Fibroblast of peridontal ligament (primary cell): ENCODE data around the gene HACD3.
A peak's percentile ranks its signal among the peaks of the same experiment; 100 is the strongest.
"Not testable (repeated sequence)": the region's sequence is repeated elsewhere in the genome, so short reads cannot be mapped to it uniquely, and the experiment has no call there.

Experiments used
- DNase-seq: peaks from one replicate; pipeline ENCODE4 v3.0.0-alpha.2; 2010; ENCODE audit errors: extremely low read depth

Gene HACD3

DNA sequence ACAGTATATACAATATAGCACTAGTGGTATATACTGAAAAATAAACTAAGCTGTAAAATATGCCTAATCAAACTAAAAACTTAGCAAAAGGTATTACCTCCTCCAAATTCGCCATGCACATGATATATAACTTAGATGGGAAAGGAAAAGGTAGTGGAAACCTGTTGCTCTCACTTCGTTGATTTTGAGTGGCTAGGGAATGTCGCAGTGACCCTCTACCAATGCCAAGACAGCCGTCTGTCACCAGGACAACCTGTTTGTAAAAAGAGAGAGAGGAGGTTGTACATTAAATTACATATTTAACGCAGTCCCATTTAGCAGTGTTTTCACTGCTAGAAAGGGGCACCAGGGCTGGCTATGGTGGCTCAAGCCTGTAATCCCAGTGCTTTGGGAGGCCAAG is 69.4 kb downstream of the HACD3 start:
- no peak for DNase-seq

- DNase-seq = no peak
Observed at GRCh38 chr15:65603134-65603533, 72.9 kb downstream of the HACD3 start.

DNA sequence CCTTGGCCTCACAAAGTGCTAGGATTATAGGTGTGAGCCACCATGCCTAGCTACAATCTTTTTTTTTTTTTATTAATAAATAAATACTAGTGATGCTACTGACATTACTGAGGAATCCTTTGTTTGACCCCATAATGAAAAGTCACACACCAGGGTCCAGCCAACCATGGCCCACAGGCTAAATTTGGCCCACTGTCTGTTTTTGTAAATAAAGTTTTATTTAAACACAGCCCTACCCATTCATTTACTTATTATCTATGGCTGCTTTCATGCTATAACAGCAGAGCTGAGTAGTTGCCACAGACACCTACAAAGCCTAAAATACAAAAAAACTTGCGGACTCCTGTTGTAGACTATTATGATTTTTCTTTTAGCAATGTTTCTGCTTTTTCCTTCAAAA is 73.3 kb downstream of the HACD3 start:
- DNase-seq = no peak

GRCh38 chr15:65610871-65611718 is 80.8 kb downstream of the HACD3 start, which contains the start of gene INTS14:
INTS14 (minus strand) TSS chr15:65611131; CDS start chr15:65607380, 3,751 bp downstream.
- DNase-seq = peak; percentile 94

- DNase-seq = no peak
Observed at GRCh38 chr15:65611888-65612615, 81.8 kb downstream of the HACD3 start.

GRCh38 chr15:65612616-65612946 is 82.3 kb downstream of the HACD3 start:
- peak; percentile 29 for DNase-seq

DNA sequence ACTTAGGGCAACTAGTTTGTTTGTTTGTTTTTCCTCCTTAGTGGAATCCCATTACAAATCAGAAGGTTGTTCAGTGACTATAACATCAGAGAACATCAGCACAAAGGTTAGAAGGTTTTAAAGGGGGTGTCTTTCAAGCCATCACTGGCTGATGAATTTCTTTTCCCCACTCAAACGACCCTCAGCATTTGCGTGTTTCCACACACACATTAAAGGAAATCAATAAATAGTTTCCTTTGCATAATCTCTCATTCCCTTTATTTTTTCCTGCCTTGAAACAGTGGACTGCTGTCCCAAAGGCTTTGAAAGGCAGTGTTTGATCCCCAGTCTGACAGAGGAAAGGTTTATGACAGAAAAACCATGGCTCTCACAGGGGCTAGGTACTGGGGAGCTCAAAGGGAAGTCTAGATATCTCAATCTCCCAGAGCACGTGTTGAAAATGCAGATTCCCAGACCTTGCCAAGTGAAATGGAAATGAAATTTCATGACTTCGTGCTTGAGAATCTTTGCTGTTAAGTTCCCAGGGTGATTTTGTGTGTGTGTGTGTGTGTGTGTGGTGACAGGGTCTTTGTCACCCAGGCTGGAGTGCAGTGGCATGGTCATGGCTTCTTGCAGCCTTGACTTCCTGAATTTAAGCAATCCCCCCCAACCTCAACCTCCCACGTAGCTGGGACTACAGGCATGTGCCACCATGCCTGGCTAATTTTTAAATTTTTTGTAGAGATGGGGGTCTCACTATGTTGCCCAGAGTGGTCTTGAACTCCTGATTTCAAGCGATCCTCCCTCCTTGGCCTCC is 82.9 kb downstream of the HACD3 start:
- no peak for DNase-seq

DNA sequence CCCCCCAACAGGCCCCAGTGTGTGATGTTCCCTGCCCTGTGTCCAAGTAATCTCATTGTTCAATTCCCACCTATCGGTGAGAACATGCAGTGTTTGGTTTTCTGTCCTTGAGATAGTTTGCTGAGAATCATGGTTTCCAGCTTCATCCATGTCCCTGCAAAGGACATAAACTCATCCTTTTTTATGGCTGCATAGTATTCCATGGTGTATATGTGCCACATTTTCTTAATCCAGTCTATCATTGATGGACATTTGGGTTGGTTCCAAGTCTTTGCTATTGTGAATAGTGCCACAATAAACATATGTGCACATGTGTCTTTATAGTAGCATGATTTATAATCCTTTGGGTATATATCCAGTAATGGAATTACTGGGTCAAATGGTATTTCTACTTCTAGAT is 85.6 kb downstream of the HACD3 start:
- not testable (repeated sequence) for DNase-seq

GRCh38 chr15:65618560-65619109 is 88.4 kb downstream of the HACD3 start:
- no peak for DNase-seq

GRCh38 chr15:65619626-65620290 is 89.5 kb downstream of the HACD3 start:
- no peak for DNase-seq

- DNase-seq = no peak
Observed at GRCh38 chr15:65620833-65621232, 90.6 kb downstream of the HACD3 start.

- no peak for DNase-seq
Observed at GRCh38 chr15:65621638-65622037, 91.4 kb downstream of the HACD3 start, which contains the start of gene SLC24A1. SLC24A1 (plus strand) TSS chr15:65621938; CDS start chr15:65624081, 2,143 bp downstream.

DNA sequence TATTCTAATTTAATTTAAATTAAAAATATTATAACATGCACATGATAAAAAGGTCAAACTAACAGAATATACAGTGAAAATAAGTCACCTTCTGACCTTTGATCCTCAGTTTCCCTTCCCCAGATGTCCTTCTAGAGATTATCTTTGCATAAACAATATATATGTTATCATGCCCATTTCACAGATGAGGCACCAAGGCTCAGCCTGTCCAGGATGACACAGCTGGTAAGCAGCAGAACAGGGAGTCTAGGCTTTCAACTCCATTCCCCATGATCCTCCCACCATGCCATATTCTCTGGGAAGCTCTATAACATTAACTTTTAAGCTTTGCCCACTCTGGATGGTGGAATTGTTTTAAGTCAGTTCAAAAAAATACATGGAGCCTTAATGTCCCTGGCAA is 92.8 kb downstream of the HACD3 start:
- DNase-seq = no peak

GRCh38 chr15:65626856-65627255 is 96.6 kb downstream of the HACD3 start:
- DNase-seq = no peak
